Right renal pelvis (tissue), 4 donors: ENCODE measurements around the gene TLN1. TPM values are rescaled to one million over a fixed set of nuclear protein-coding genes. Genes with fewer than 3 reads are reported as not detected.

Source experiments
- DNase-seq, 4 donors: peaks; one replicate each; pipeline ENCODE4 v3.0.0-alpha.2; 2013; ENCODE audit warnings: low read depth in 4 of 4, low spot score in 3 of 4, missing footprints in 1 of 4
- polyA plus RNA-seq, 4 donors: library from polyadenylated mRNA; unstranded; fragments of 120-200 nt; gene quantifications; one replicate each; pipeline ENCODE4 v1.2.1, GENCODE V29; 2013; ENCODE audit not compliant: insufficient read length in 4 of 4

TLN1 gene, protein sequence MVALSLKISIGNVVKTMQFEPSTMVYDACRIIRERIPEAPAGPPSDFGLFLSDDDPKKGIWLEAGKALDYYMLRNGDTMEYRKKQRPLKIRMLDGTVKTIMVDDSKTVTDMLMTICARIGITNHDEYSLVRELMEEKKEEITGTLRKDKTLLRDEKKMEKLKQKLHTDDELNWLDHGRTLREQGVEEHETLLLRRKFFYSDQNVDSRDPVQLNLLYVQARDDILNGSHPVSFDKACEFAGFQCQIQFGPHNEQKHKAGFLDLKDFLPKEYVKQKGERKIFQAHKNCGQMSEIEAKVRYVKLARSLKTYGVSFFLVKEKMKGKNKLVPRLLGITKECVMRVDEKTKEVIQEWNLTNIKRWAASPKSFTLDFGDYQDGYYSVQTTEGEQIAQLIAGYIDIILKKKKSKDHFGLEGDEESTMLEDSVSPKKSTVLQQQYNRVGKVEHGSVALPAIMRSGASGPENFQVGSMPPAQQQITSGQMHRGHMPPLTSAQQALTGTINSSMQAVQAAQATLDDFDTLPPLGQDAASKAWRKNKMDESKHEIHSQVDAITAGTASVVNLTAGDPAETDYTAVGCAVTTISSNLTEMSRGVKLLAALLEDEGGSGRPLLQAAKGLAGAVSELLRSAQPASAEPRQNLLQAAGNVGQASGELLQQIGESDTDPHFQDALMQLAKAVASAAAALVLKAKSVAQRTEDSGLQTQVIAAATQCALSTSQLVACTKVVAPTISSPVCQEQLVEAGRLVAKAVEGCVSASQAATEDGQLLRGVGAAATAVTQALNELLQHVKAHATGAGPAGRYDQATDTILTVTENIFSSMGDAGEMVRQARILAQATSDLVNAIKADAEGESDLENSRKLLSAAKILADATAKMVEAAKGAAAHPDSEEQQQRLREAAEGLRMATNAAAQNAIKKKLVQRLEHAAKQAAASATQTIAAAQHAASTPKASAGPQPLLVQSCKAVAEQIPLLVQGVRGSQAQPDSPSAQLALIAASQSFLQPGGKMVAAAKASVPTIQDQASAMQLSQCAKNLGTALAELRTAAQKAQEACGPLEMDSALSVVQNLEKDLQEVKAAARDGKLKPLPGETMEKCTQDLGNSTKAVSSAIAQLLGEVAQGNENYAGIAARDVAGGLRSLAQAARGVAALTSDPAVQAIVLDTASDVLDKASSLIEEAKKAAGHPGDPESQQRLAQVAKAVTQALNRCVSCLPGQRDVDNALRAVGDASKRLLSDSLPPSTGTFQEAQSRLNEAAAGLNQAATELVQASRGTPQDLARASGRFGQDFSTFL (N-terminal part only)
- 100 to 1,000 TPM; 125 to 176 (median 153) TPM for polyA plus RNA-seq

DNA sequence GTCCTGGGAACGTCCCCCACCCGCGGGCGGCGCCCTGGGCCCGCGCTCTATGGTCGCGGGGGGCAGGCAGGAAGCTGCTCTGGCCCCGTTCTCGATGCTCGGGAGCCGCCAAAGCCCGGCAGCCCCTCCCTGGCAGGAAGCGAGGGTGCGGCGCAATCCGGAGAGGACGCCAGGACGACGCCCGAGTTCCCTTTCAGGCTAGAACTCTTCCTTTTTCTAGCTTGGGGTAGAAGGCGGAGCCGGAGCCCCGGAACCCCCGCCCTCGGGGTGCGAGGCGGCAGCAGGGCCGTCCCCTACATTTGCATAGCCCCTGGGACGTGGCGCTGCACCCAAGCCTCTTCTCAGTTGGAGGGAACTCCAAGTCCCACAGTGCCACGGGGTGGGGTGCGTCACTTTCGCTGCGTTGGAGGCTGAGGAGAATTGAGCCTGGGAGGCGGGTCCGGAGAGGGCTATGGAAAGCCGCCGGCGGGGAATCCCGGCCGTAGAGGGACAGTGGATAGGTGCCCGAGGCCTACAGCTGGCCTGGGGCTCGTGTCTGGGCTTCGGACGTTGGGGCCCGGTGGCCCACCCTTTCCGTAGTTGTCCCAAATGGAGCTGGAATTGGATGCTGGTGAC lies at the start of gene TLN1, which contains the start of gene CREB3:
Gene TLN1, minus strand, starts transcription at position 11 of the 615 bp plus-strand sequence. CDS start 6,501 bp downstream, outside the sequence.
Gene CREB3, plus strand, starts transcription at position 482 of the 615 bp plus-strand sequence. Its CDS starts 107 bp downstream, at position 589.
- DNase-seq: peak; percentile 91 to 94 (median 92)

DNA sequence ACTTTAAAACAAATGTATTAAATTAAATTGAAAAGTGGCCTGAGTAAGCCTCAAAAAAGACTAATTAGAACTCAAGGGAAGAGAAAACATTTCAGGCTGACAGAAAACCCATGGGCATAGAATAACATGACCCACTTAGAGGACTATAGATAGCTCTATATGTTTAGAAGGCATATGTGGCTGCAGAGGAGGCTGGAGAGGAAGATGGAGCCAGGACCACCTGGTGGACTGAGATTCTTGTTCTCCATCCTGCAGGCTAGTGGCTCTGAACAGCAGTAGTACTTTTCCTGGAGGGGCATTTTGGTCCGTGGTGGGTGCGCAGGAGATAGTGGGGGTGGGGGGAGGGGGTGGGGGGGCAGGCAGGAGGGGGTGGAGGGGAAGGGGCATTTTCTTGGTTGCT lies 49.1 kb upstream of the TLN1 start:
- no peak for DNase-seq

DNA sequence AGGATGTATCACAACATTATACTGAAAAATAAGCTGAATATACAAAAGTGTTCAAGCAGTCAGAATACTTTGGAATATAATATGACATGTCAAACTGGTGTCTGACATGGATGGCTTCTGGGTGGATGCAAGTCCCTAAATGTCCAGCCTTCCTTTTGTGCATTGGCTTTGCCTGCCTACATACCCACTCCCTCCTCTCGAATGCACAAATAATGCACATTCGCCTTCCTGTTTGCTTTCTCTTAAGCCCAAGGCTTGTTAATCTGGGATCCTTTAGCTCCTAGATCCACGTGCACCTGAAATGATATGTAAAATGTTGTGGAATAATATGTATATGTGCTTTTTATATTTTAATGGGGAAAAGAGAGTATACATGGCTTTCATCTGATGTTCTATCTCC lies 46.5 kb upstream of the TLN1 start:
- DNase-seq: no peak

- DNase-seq: no peak
Measured at GRCh38 chr9:35776018-35776417, 44.0 kb upstream of the TLN1 start.

DNA sequence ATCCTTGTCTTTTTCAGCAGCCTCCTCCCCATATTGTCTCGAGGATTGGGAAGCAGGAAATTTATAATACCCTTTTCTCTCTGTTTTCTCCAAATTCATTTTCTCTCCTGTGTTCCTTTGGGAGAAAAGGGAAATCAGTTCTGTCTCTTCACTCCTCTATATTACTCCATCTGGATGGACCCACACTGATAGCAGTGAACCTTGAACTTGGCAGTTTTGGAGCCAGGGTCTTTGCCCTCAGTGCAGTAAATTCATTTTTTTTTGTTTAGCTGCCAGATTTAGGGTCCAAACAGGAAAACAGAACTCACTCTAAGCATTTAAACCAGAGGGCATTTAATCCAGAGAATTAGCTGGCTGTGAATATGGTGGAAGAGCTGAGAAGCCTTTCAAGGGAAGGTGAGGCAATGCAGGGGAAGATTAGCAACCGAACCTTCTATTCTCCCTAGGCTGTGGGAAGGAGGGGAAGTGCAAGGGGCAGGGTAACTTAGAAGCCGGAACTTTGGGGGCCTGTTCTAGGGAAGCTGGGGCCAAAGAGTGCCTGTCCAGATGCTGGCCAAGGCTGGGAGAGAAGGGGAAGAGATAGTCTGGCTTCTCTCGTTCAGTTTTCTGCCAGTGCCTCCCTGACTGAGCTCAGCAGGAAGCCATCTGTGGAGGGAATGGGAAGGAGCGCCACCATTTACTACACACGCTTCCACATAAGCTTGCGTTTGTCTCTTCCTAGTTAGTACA lies 43.1 kb upstream of the TLN1 start:
- no peak for DNase-seq

- no peak for DNase-seq
Measured at GRCh38 chr9:35771943-35772342, 39.9 kb upstream of the TLN1 start.

DNA sequence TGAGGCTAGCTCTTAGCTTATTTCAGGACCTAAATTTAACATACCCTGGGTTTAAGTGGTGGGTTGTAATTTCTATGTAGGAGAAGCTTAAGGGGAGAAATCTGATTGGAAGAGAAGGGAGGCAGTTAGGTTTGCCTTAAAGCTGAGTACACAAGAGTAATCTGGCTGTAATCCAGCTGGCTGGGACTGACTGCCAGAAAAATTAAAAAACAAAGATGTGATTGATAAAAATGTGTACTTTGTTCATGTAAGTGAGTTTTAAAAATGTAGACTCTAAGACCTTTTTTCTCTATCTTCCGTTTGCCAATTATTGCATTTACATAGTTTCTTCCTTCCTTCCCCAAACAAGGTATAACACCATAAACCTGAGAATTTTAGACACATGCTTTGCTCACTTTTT lies 39.5 kb upstream of the TLN1 start:
- DNase-seq: no peak

GRCh38 chr9:35771075-35771433 lies 39.1 kb upstream of the TLN1 start:
- DNase-seq: no peak

DNA sequence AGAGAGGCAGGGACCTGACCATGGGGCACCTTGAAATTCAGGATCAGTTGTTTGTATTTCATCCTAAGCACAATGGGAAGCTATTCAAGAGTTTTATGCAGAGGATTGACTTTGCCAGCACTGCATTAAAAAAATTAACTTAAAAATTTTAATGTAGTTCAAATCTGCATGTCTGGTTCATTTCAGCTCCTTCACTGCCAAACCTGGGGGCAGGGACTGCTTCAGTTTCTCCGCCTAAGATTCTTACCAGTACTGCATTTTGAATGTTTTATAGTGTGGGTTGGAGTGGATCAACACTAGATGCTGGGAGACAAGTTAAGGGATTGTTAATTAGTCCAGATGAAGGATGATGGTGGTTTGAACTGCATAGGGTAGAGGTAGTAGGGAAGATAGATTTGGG lies 37.8 kb upstream of the TLN1 start:
- no peak for DNase-seq

DNA sequence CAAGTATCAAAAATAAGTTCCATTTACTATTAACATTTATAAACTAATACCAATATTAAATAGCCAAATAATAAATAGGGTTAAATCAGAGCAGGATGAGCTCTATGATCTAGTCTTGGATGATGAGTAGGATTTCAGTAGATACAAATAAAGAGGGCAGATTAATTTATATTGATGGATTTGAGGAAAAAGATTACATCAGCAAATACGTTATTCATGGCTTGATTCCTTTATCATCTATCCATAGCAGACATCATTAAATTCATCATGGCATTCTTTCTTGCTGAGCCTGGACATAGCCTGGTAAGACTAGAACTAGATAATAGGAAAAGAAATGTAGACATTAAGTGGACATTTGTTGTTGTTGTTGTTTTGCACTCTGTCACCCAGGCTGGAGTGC lies 35.5 kb upstream of the TLN1 start:
- no peak for DNase-seq

DNA sequence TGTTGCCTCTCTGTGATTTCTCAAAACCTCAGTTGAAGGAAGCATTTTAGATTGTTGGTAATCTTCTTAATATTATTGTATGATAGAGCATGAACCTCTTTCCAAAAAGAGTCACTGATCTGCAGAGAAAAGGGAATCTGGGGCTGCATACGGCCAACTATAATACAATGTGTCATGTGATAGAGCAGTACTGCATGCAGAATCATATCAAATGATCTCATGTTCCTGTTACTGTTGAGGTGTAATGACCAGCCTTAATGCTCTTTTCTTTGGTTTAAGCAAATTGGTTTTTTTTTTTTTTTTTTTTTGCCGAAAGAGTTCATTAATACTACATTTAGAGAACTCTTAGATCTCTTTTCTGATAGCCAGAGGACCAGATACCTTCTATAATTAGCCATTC lies 35.0 kb upstream of the TLN1 start:
- DNase-seq: no peak

DNA sequence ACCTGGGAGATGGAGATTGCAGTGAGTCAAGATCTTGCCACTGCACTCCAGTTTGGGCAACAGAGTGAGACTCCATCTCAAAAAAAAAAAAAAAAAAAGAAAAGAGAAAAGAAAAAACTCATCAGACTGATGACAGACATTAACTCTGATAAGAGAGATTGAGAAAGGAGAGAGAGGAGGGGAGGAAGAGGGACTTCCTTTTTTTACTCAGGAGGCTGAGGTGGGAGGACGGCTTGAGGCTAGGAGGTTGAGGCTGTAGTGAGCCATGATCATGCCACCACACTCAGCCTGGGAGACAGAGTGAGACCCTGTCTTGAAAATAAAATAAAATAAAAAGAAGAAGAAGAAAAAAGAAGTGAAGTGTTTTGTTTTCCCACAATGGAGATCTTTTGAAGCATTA lies 31.8 kb upstream of the TLN1 start:
- DNase-seq: no peak

DNA sequence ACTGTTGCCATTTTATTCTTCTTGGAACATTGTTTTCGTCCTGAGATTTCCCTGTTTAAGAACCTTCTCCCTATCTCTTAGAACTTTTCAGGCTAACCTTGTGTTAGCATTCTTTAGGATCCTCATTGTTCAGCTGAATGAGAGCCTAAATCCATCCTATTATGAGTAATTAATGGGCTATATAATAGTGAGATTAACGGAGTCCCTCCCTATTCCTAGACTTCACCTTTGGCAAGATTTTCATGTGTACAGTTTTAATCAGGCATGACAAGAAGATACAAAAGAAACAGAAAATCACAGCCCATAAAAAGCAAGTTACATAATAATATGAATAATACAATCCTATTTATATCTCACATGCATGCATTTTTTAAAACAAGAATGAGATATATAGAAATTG lies 31.2 kb upstream of the TLN1 start:
- no peak for DNase-seq

GRCh38 chr9:35760651-35761050 lies 28.7 kb upstream of the TLN1 start:
- no peak for DNase-seq

GRCh38 chr9:35759795-35760194 lies 27.8 kb upstream of the TLN1 start:
- DNase-seq: no peak

GRCh38 chr9:35758475-35759050 lies 26.6 kb upstream of the TLN1 start:
- DNase-seq: no peak

GRCh38 chr9:35757892-35758275 lies 25.9 kb upstream of the TLN1 start:
- no peak for DNase-seq

GRCh38 chr9:35757226-35757891 lies 25.4 kb upstream of the TLN1 start:
- DNase-seq: peak in 1 of 4 donors; percentile 42
